BLaER1 treated with 17β-estradiol and CSF1 and Interleukin-3, amounts not matched to agents 10 nM and 100 nM (cell line): ENCODE measurements around the gene ANKRD40CL.

Experiments used
- H3K27ac ChIP-seq, 11 experiments: shearing (Covaris generic); formaldehyde crosslinking; 2 replicates each; pipeline ENCODE4 v1.8.1; 2022
- H3K27me3 ChIP-seq, 11 experiments: shearing (Covaris generic); formaldehyde crosslinking; 2 replicates each; pipeline ENCODE4 v1.8.1; 2022
- H3K36me3 ChIP-seq, 11 experiments: shearing (Covaris generic); formaldehyde crosslinking; 2 replicates each; pipeline ENCODE4 v1.8.1; 2022
- H3K4me1 ChIP-seq, 10 experiments: shearing (Covaris generic); formaldehyde crosslinking; 2 replicates each; pipeline ENCODE4 v1.8.1; 2022
- H3K4me2 ChIP-seq, 11 experiments: shearing (Covaris generic); formaldehyde crosslinking; 2 replicates each; pipeline ENCODE4 v1.8.1; 2022
- H3K4me3 ChIP-seq, 10 experiments: shearing (Covaris generic); formaldehyde crosslinking; 2 replicates each; pipeline ENCODE4 v1.8.1; 2022
- H3K9ac ChIP-seq, 11 experiments: shearing (Covaris generic); formaldehyde crosslinking; 2 replicates each; pipeline ENCODE4 v1.8.1; 2022
- H3K9me3 ChIP-seq, 11 experiments: shearing (Covaris generic); formaldehyde crosslinking; replicated peaks in 1 of 11; 2 replicates each; pipeline ENCODE4 v1.8.1; 2022
- H4K20me1 ChIP-seq, 11 experiments: shearing (Covaris generic); formaldehyde crosslinking; 2 replicates each; pipeline ENCODE4 v1.8.1; 2022
- Cebpa-rat ChIP-seq, 11 experiments: shearing (Covaris generic); IDR thresholded peaks; 2 replicates each; pipeline ENCODE4 v1.8.1; 2022

Gene ANKRD40CL

DNA sequence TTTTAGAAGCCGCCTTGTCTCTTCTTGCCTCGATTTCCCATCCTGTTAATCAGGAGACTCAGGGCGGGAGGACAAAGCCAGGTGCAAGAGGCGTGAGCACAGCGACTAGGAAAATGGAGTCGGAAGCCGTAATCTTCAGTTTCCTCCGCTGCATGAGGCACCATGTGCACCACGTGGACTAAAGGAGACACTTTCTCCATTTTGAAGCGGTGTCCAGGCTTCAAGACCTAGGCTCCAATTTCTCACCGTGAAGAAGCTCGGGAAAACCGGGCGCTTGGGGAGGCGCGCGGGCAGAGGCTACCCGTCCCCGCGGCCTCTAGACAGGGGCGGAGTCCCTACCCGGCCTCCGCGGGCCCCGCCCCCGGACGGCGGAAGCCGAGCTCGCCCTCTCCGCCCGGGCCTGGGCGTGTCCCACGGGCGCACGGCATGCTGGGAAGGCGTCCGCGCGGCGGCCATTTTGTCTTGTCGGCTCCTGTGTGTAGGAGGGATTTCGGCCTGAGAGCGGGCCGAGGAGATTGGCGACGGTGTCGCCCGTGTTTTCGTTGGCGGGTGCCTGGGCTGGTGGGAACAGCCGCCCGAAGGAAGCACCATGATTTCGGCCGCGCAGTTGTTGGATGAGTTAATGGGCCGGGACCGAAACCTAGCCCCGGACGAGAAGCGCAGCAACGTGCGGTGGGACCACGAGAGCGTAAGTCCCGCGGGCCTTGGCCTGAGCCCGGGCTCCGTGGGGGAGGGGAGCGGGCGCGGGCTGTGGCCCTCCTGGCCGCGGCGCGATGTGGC is 48.0 kb downstream of the ANKRD40CL start, which contains the start of gene LUC7L3:
LUC7L3 (plus strand) TSS at position 460 of the 780 bp plus-strand sequence; CDS start at position 590, 130 bp downstream.
- Histone ChIP-seq H3K27me3 (no peaks in the 10 kb centered on the region), H3K4me2 (peak within 1 kb of the TSS; percentile 75 to 99 (median 90)), H3K9ac (peak within 1 kb of the TSS; percentile 94 to 100 (median 97)), H3K4me1 (peaks cover 26 to 37% (median 32%) of the 10 kb centered on the region in 10 experiments), H3K36me3 (peaks cover 0 to 26% (median 20%) of the 10 kb centered on the region in 11 experiments; a peak in 14 of 22 replicates), H4K20me1 (peaks cover 42 to 48% (median 47%) of the 10 kb centered on the region in 11 experiments), H3K27ac (peak within 1 kb of the TSS; percentile 94 to 99 (median 97)), H3K4me3 (peak within 1 kb of the TSS; percentile 77 to 99 (median 94)), H3K9me3 (no peaks in the 10 kb centered on the region)
- no peak for TF ChIP-seq Cebpa-rat (IDR thresholded peaks at IDR 0.05)

DNA sequence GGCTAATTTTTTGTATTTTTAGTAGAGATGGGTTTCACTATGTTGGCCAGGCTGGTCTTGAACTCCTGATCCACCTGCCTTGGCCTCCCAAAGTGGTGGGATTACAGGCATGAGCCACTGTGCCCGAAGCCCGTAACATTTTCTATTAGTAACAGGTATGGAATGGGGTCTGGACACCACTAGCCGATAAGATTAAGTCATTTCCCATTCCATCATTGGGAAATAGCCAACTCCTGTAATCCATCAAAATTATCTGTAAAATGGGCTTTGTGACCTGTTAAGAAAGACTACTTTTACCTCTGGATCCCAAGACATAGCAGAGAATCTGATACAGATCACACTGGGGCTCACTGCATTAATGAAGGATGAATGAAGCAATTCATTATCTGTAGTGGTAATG is 51.8 kb downstream of the ANKRD40CL start:
- no peak overlapping the region for H3K4me2 ChIP-seq
- no peak overlapping the region for H3K27ac ChIP-seq

DNA sequence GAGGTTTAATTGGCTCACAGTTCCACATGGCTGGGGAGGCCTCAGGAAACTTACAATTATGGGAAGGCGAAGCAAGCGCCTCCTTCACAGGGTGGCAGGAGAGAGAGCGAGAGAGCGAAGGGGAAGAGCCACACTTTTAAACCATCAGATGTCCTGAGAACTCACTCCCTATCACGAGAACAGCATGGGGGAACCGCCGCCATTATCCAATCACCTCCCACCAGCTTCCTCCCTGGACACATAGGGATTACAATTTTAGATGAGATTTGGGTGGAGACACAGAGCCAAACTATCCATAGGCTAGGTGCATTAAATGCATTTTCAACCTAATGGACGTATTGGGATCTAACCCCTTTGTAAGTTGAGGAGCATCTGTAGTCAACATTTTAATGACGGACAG is 54.7 kb downstream of the ANKRD40CL start:
- H3K27ac ChIP-seq, result no peak overlapping the region
- TF ChIP-seq Cebpa-rat (IDR thresholded peaks at IDR 0.05), result no peak
- H3K4me3 ChIP-seq, result no peak overlapping the region
- no peaks in the 10 kb centered on the region for H3K36me3 ChIP-seq
- H3K27me3 ChIP-seq, result no peaks in the 10 kb centered on the region
- H3K9ac ChIP-seq, result no peak overlapping the region
- peak overlapping the region in 1 of 11 experiments; percentile 13; a peak in 1 of 22 replicates for H3K4me2 ChIP-seq
- no peaks in the 10 kb centered on the region for H4K20me1 ChIP-seq
- H3K4me1 ChIP-seq, result peaks cover 33 to 42% (median 34%) of the 10 kb centered on the region in 10 experiments
- H3K9me3 ChIP-seq, result no peaks in the 10 kb centered on the region

More for the DNA sequence above, 51.8 kb downstream of the ANKRD40CL start:
- Histone ChIP-seq H3K36me3 (no peaks in the 10 kb centered on the region), H3K9me3 (no peaks in the 10 kb centered on the region), H3K4me1 (peaks cover 15 to 26% (median 17%) of the 10 kb centered on the region in 10 experiments), H3K9ac (no peak overlapping the region), H3K4me3 (no peak overlapping the region), H4K20me1 (peaks cover 3 to 9% (median 8%) of the 10 kb centered on the region in 11 experiments; a peak in 18 of 22 replicates), H3K27me3 (no peaks in the 10 kb centered on the region)
- TF ChIP-seq Cebpa-rat (IDR thresholded peaks at IDR 0.05), result no peak
